GM12865 (cell line): ENCODE data around the gene SDE2.
A peak's percentile ranks its signal among the peaks of the same experiment; 100 is the strongest.

Source experiments
- DNase-seq: peaks from one replicate; pipeline ENCODE4 v3.0.0; 2010; ENCODE audit warnings: low read depth
- H3K4me3 ChIP-seq: 2 replicates; pipeline ENCODE4 v1.5.1; 2011; ENCODE audit warnings: mild to moderate bottlenecking, low read depth, low read length, control low read depth
- CTCF ChIP-seq: IDR thresholded peaks from 2 replicates; pipeline ENCODE4 v1.5.1; 2011; ENCODE audit warnings: low read length, control low read depth, low read depth, inconsistent platforms; ENCODE audit not compliant: insufficient read depth; ENCODE audit errors: missing control alignments

SDE2 gene

GRCh38 chr1:225999912-226000337 is 782 bp upstream of the SDE2 start:
- H3K4me3 ChIP-seq, result peak overlapping the region; percentile 74
- TF ChIP-seq CTCF, result no peak
- DNase-seq, result peak; percentile 77

GRCh38 chr1:225998560-225999226 is 450 bp downstream of the SDE2 start:
- H3K4me3 ChIP-seq, result peak overlapping the region; percentile 80
- peak; percentile 24 for DNase-seq
- TF ChIP-seq CTCF, result no peak

- peak; percentile 52 for DNase-seq
- TF ChIP-seq CTCF, result no peak
- H3K4me3 ChIP-seq, result peak overlapping the region; percentile 80
Observed at GRCh38 chr1:225996946-225997545, 2.1 kb downstream of the SDE2 start.

GRCh38 chr1:225995919-225996864 is 3.0 kb downstream of the SDE2 start:
- DNase-seq, result no peak
- no peak for TF ChIP-seq CTCF
- H3K4me3 ChIP-seq, result peak overlapping the region; percentile 80; the same call in 1 of the 2 replicates

GRCh38 chr1:225990705-225991464 is 8.3 kb downstream of the SDE2 start:
- peak overlapping the region; percentile 16; the same call in 1 of the 2 replicates for H3K4me3 ChIP-seq
- peak; percentile 80 for DNase-seq
- no peak for TF ChIP-seq CTCF
